Activated CD8-positive, alpha-beta memory T cell treated with anti-CD3 and anti-CD28 coated beads for 4 hours (primary cell): ENCODE data around the gene BRD3OS.
A peak's percentile ranks its signal among the peaks of the same experiment; 100 is the strongest.
"Not testable (repeated sequence)": the region's sequence is repeated elsewhere in the genome, so short reads cannot be mapped to it uniquely, and the experiment has no call there.

Experiments
- DNase-seq, 2 donors: peaks; one replicate each; pipeline ENCODE4 v3.0.0-alpha.2; 2020; ENCODE audit warnings: low read depth in 2 of 2

BRD3OS gene

DNA sequence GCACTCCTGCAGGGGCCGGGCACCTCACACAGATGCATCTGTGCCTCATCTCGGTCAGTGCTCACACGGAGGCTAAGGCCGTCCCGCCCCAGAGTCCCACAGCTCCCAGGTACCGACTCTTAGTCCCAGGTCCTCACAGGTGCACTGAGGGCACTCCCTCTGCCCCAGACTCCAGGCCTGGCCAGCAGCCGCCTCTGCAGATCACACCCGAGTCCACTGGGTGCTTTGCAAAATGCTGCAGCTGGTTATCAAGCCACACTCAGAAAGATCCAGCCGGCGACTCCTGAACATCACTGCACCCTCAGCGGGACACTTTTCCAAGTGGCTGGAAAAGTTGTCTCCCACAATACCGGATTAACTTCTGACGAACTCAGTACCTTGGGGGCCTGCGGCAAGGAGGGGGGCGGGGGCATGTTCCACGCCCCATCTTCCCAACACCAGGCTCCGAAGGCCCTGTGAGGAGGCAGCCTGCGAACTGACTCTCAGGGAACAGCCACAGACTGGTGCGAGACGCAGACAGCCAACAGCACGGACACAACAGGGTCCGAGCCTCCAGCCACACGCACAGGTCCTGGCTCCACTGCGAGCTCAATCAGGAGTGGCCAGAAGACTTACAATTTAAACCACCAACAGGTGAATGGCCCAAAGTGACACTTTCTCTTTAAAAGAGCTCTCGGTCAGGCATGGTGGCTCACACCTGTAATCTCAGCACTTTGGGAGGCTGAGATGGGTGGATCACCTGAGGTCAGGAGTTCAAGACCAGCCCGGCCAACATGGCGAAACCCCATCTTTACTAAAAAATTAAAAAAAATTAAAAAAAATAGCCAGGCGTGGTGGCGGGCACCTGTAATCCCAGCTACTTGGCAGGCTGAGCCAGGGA, 38.5 kb downstream of the BRD3OS start:
- DNase-seq = no peak

DNA sequence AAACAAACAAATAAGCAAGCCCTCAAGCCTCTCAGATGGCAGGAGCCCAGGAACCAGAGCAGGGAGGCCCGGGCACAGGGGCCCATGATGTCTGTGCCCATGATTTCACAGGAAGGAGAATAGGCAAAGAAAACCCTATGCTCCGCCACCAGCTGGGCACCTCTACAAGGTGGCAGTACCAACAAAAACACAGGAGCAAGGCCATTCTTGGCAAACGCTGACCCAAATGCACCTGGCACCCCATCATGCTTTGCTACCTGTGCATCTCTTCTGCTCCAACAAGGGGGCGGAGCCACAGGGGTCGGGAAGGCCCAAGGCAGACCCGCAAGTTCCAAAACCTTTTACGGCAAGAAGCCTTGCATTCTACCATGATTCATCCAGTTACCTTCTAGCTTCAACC, 39.4 kb downstream of the BRD3OS start:
- DNase-seq = no peak

DNA sequence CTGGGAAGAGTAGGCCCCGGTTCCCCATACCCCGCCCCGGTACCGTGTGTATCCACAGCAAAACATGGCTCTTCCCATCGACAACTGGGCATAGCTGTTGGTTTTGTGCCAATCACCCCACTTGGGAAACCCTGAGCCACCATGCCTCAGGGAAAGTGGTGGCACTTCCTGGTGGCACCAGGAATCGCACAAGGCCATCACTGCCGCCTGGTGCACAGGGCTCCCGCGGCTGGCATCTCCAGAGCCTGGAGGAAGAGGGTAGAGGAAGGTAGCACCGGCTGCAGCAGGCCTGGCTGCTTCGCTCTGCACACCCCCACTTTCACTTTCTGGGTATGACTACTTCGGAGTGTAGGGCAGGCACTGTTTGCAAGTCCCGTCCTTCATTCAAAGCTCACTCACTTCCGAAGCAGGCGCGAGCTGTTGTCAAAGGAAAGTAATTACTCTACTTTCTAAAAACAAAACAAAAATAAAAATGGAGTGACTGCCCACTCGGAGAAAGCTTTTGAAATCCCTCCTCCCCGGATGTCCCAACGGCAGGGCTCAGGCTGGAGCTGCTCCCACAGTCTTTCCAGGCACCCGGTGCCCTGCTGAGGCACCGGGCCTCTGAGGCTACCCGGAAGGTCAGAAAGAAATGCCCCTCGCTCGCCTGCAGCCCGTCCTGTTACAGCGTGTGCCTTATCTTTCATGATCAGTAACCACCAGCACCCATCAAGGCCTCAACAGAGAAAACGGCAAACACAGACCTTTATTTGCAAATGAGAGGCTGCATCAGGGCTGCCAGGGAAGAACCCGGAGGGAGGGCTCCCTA, 40.5 kb downstream of the BRD3OS start:
- DNase-seq = peak; percentile 36 to 47

DNA sequence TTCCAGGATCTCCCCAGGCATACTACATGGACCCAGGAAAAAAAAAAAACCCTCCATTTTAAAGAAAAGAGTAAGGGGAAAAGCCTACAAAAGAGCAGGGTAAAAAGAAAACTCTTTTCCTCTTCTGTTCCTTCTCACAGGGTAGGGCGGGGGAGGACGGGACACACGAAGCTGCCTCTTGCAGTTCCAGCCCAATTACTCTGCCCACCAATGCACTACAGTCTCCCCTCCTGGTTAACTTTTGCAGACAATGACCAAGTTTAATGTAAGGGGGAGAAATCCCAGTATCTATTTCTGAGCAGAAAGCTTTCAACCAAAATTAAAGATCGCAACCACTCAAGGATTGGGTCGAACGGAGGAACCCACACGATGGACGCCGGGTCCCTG, 41.2 kb downstream of the BRD3OS start:
- DNase-seq = no peak

DNA sequence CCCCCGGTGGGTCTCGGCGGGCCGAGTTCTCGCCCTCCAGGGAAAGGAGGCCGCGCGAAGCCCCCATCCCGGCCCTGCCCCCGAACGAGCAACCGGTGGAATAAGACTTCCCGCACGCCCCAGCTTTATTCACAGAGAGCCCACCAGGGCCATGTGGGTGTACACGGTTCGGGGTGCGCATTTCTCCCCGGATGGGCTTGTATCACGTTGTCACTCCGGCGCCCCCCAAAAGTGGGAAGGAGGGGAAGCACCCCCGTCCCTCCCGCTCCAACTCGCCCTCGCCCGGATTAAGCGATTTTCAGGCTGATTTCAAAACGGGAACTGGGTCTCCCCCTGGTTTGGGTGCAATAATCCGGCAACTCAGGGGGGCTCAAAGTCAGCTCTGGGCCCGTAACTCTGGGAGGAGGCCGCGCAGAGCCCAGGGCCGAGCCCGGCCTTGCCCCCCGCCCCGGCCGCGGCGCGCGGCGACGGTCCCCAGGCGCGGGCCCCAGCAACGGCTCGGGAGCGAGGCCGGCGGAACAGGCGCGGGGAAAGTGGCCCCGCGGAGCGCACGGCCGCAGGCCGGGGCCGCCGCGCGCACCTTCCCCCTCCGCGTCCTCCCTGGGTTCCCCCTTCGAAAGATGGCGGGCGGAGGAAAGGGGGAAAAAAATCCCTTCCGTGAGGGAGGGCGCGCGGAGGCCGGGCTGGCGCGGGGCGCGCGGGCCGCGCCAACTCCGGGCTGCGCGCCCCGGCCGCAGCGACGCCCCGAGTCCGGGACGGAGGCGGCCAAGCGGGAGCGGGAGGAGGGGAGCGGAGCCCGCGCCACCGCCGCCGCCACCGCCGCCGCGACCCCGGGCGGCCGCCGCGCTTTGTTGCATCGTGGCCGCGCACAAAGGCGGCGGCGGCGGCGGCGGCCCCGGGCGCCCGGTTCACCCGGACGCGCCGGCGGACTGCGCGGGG, 41.9 kb downstream of the BRD3OS start:
- DNase-seq = no peak

DNA sequence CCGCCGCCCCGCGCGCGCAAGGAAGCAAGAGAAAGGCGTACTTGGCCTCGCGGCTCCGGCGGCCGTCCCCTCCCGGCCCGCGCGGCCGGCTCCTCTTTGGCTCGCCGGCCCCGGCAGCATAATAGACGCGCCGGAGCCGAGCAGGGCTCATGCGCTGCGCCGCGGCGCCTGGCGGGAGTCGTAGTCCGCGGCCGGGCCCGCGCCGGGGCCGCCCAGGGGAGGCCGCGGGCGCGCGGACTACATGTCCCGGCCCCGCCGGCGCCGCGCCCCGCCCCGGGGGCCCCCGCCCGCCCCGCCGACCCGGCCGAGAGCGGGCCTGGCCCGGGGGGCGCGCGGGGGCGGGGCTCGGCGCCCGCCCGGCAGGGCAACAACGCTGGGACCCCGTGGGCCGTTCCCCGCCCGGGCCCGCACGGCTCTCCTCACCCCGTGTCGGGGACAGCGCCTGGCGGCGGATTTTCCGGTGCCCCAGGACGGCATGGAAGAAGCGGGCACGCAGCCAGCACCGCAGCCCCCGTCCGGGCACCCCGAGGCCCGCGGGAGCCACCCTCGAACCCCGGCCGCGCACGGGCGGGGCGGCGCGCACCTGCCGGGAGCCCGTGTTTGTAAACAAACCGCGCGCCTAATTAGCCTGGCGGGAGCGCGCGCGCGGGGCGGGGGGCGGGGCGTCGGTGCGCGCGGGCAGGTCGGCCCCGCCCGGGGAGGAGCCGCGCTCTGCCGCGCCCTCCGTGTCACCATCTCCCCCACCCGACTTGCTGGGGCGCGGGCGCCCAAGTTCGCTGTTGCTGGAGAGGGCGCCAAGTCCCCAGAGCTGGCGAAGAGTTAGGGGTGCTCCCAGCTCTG, 42.8 kb downstream of the BRD3OS start, which contains the start of gene BRD3:
Gene BRD3, minus strand, starts transcription at position 123 of the 840 bp plus-strand sequence. CDS start 14,549 bp downstream, outside the sequence.
- DNase-seq = peak; percentile 60 to 62

DNA sequence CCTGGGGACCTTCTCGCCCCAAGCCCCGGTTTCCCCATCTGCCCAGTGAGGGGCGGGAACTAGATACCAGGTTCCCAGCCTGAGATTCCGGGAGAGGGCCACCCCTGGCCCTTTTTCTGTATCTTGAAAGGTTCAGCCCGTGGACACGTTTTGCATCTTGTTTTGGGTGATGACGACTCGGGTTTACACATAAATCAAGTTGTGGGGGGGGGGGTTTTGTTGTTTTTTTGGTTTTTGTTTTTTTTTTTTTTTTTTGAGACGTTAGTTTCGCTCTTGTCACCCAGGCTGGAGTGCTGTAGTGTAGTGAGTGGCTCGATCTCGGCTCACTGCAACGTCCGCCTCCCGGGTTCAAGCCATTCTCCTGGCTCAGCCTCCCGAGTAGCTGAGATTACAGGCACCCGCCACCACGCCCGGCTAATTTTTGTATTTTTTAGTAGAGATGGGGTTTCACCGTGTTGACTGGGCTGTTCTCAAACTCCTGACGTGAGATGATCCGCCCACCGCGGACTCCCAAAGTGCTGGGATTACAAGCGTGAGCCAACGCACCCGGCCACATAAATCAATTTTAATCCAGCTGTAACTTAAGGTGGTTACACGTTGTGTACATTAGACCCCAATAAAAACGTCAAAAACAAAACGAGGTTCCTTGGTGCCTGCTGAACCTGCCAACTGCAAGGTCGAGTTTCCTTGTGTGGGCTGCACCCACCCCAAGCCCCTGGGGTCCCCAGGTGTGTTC, 43.6 kb downstream of the BRD3OS start:
- DNase-seq = no peak

DNA sequence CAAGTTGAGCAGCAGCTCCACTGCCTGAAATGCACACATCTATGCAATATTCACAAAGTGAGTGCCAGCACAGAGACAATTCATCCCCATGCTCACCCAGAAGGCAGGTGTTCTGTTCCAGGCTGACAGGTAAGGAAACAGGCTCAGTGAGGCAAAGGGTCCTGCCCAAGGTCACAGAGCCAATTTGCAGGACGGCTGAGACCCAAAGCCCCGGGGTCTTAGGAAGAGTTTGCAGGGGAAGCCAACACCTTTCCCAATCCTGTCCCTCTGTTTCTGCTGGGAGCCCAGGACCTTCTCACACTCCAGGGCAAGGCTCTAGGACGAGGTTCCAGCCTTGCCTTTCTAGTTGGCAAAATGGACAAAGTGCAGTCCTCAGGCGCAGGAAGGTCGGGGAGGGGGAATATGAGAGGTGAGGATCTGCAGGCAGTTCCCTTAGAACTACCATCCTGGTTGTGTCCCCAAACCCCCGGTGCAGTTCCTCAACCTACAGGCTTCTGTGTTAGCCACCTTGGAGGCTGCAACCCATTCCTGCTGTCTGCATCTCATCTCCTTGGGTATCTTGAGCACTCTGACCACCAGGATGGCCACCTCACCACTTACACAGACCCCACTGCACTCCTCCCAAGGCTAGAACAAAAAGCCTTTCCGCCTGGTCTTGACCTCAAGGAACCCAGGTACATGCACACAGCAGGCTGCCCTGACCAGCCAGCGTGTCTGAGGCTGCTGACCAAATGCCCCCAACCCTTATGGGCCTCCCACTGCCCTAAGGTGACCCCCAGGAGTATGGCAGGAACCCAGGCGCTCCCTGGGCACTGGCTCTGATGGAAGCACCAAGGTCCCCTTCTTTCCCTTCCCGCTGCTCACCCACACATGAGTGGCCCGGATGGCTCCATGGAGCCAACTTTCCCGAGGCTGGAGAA, 44.5 kb downstream of the BRD3OS start:
- no peak for DNase-seq

DNA sequence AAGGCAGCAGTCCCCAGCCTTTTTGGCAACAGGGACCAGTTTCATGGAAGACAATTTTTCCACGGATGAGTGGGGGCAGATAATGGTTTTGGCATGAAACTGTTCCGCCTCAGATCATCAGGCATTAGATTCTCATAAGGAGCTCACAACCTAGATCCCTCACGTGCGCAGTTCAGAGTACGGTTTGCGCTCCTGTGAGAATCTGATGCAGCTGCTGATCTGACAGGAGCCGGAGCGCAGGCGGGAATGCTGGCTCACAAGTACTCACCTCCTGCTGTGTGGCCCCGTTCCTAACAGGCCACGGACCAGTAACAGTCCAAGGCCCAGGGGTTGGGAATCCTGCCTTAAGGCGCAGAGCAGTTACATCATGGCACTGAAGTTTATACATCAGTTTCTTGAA, 45.9 kb downstream of the BRD3OS start:
- DNase-seq = no peak

DNA sequence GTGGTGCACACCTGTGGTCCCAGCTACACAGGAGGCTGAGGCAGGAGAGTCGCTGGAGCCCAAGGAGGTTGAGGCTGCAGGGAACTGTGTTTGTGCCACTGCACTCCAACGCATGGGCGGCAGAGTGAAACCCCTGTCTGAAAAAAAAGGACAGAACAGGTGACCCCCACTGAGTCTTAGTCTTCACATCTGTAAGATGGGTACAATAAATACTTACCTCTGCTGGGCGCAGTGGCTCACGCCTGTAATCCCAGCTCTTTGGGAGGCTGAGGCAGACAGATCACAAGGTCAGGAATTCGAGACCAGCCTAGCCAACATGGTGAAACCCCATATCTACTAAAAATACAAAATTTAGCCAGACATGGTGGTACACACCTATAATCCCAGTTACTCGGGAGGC, 47.4 kb downstream of the BRD3OS start:
- DNase-seq = not testable (repeated sequence)

DNA sequence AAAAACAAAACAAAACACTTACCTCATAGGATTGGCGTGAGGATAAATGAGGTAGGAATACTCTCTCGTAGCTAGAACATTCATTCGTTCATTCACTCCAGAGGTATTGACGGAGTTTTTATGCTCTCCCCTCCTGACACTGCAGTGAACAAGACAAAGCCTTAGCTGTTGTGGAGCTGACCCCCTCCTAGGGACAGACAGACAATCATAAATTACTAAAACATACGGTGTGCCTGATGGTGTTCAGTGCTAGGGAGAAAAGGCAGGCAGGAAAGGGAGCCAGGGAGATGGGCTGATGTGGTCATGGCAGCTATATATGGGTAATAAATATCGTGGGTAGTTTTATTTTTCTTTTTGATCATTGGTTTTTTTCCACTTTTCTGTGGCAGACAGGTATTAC, 48.2 kb downstream of the BRD3OS start:
- no peak for DNase-seq

DNA sequence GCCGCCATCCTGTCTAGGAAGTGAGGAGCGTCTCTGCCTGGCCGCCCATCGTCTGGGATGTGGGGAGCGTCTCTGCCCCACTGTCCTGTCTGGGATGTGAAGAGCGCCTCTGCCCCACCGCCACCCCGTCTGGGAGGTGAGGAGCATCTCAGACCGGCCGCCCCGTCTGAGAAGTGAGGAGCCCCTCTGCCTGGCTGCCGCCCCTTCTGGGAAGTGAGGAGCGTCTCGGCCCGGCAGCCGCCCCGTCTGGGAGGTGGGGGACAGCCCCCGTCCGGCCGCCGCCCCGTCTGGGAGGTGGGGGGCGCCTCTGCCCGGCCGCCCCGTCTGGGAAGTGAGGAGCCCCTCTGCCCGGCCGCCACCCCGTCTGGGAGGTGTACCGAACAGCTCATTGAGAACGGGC, 50.4 kb downstream of the BRD3OS start:
- not testable (repeated sequence) for DNase-seq

DNA sequence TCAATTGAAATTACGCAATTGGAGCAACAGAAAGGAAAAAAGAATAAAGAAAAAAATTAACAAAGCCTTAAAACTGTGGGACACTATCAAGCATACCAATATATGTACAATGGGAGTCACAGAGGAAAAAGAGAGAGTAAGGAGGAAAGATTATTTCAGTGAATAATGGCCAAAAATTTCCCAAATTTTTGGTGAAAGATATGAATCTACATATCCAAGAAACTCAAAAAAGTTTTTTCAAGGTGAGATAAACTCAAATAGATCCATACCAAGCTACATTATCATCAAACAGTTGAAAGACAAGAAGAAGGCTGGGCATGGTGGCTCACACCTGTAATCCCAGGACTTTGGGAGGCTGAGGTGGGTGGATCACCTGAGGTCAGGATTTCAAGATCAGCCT, 51.4 kb downstream of the BRD3OS start:
- DNase-seq = no peak
